ENCODE data around the gene ANHX.

ANHX gene

GRCh38 chr12:133222211-133222610 is 13.5 kb downstream of the ANHX start:
- Mint-ChIP-seq H3K4me3 (no peak overlapping the region), H3K27ac (no peak overlapping the region), H3K36me3 (ENCODE audit: low read depth) (peaks cover 11% of the 10 kb centered on the region), H3K27me3 (peaks cover 2% of the 10 kb centered on the region), H3K9me3 (peaks cover 35% of the 10 kb centered on the region), H3K4me1 (no peaks in the 10 kb centered on the region)
- no peak for DNase-seq
- ATAC-seq = no peak

- Mint-ChIP-seq H3K4me3 (no peak overlapping the region), H3K36me3 (ENCODE audit: low read depth) (peaks cover 11% of the 10 kb centered on the region), H3K27ac (no peak overlapping the region), H3K27me3 (peaks cover 2% of the 10 kb centered on the region), H3K9me3 (peaks cover 39% of the 10 kb centered on the region), H3K4me1 (no peaks in the 10 kb centered on the region)
- ATAC-seq (no peak), DNase-seq (no peak)
Observed at GRCh38 chr12:133221241-133221640, 14.4 kb downstream of the ANHX start.

GRCh38 chr12:133220521-133220920 is 15.2 kb downstream of the ANHX start:
- Mint-ChIP-seq H3K9me3 (peaks cover 43% of the 10 kb centered on the region), H3K4me3 (no peak overlapping the region), H3K27me3 (peaks cover 2% of the 10 kb centered on the region), H3K36me3 (ENCODE audit: low read depth) (peaks cover 11% of the 10 kb centered on the region), H3K4me1 (no peaks in the 10 kb centered on the region), H3K27ac (no peak overlapping the region)
- DNase-seq (no peak), ATAC-seq (no peak)

- no peaks in the 10 kb centered on the region for H3K4me1 Mint-ChIP-seq
Observed at GRCh38 chr12:133217219-133217618, 18.5 kb downstream of the ANHX start.

GRCh38 chr12:133215724-133216123 is 20.0 kb downstream of the ANHX start:
- Mint-ChIP-seq H3K9me3 (peaks cover 66% of the 10 kb centered on the region), H3K4me3 (no peak overlapping the region), H3K4me1 (no peaks in the 10 kb centered on the region), H3K27me3 (no peaks in the 10 kb centered on the region), H3K36me3 (ENCODE audit: low read depth) (peaks cover 24% of the 10 kb centered on the region), H3K27ac (no peak overlapping the region)
- DNase-seq = no peak
- ATAC-seq = no peak

More at GRCh38 chr12:133217219-133217618, 18.5 kb downstream of the ANHX start:
- DNase-seq = no peak
- H3K36me3 Mint-ChIP-seq (ENCODE audit: low read depth) = peaks cover 21% of the 10 kb centered on the region
- ATAC-seq = no peak
- no peaks in the 10 kb centered on the region for H3K27me3 Mint-ChIP-seq
- peaks cover 56% of the 10 kb centered on the region for H3K9me3 Mint-ChIP-seq
- no peak overlapping the region for H3K4me3 Mint-ChIP-seq
- H3K27ac Mint-ChIP-seq = no peak overlapping the region

GRCh38 chr12:133206390-133206789 is 29.3 kb downstream of the ANHX start:
- H3K27ac Mint-ChIP-seq = no peak overlapping the region
- peaks cover 60% of the 10 kb centered on the region for H3K36me3 Mint-ChIP-seq (ENCODE audit: low read depth)
- no peaks in the 10 kb centered on the region for H3K27me3 Mint-ChIP-seq
- DNase-seq = no peak
- H3K4me1 Mint-ChIP-seq = no peaks in the 10 kb centered on the region
- peaks cover 63% of the 10 kb centered on the region for H3K9me3 Mint-ChIP-seq
- no peak overlapping the region for H3K4me3 Mint-ChIP-seq
- ATAC-seq = no peak

- Mint-ChIP-seq H3K36me3 (ENCODE audit: low read depth) (peaks cover 72% of the 10 kb centered on the region), H3K4me1 (no peaks in the 10 kb centered on the region), H3K27ac (peak overlapping the region; percentile 27), H3K27me3 (no peaks in the 10 kb centered on the region), H3K4me3 (no peak overlapping the region), H3K9me3 (peaks cover 67% of the 10 kb centered on the region)
- ATAC-seq (no peak), DNase-seq (no peak)
Observed at GRCh38 chr12:133204264-133204603, 31.4 kb downstream of the ANHX start.

GRCh38 chr12:133203344-133204263 is 32.1 kb downstream of the ANHX start:
- no peaks in the 10 kb centered on the region for H3K27me3 Mint-ChIP-seq
- H3K27ac Mint-ChIP-seq = peak overlapping the region; percentile 27
- peaks cover 75% of the 10 kb centered on the region for H3K36me3 Mint-ChIP-seq (ENCODE audit: low read depth)
- H3K4me1 Mint-ChIP-seq = no peaks in the 10 kb centered on the region
- ATAC-seq = no peak
- H3K9me3 Mint-ChIP-seq = peaks cover 66% of the 10 kb centered on the region
- no peak for DNase-seq
- H3K4me3 Mint-ChIP-seq = no peak overlapping the region

GRCh38 chr12:133202493-133203343 is 33.0 kb downstream of the ANHX start:
- H3K36me3 Mint-ChIP-seq (ENCODE audit: low read depth) = peaks cover 73% of the 10 kb centered on the region
- no peak overlapping the region for H3K27ac Mint-ChIP-seq
- no peaks in the 10 kb centered on the region for H3K4me1 Mint-ChIP-seq
- peaks cover 63% of the 10 kb centered on the region for H3K9me3 Mint-ChIP-seq
- H3K27me3 Mint-ChIP-seq = no peaks in the 10 kb centered on the region
- no peak overlapping the region for H3K4me3 Mint-ChIP-seq
- DNase-seq = no peak
- no peak for ATAC-seq

GRCh38 chr12:133201888-133202287 is 33.8 kb downstream of the ANHX start:
- Mint-ChIP-seq H3K27ac (no peak overlapping the region), H3K4me1 (no peaks in the 10 kb centered on the region), H3K9me3 (peaks cover 58% of the 10 kb centered on the region), H3K27me3 (no peaks in the 10 kb centered on the region), H3K4me3 (no peak overlapping the region), H3K36me3 (ENCODE audit: low read depth) (peaks cover 76% of the 10 kb centered on the region)
- ATAC-seq = no peak
- DNase-seq = no peak

- peaks cover 66% of the 10 kb centered on the region for H3K9me3 Mint-ChIP-seq
- H3K27ac Mint-ChIP-seq = no peak overlapping the region
- peaks cover 91% of the 10 kb centered on the region for H3K36me3 Mint-ChIP-seq (ENCODE audit: low read depth)
- no peak for DNase-seq
- H3K4me3 Mint-ChIP-seq = no peak overlapping the region
- no peak for ATAC-seq
- no peaks in the 10 kb centered on the region for H3K27me3 Mint-ChIP-seq
- H3K4me1 Mint-ChIP-seq = no peaks in the 10 kb centered on the region
Observed at GRCh38 chr12:133192847-133193246, 42.8 kb downstream of the ANHX start.

GRCh38 chr12:133190176-133190575 is 45.5 kb downstream of the ANHX start:
- H3K9me3 Mint-ChIP-seq = peaks cover 79% of the 10 kb centered on the region

GRCh38 chr12:133181238-133181959 is 54.3 kb downstream of the ANHX start, which contains the start of gene ZNF268:
TSS of gene ZNF268 (plus strand) at chr12:133181495. CDS start at chr12:133181998, 503 bp downstream.
- H3K27me3 Mint-ChIP-seq = no peaks in the 10 kb centered on the region
- DNase-seq = peak; percentile 95
- peaks cover 62% of the 10 kb centered on the region for H3K36me3 Mint-ChIP-seq (ENCODE audit: low read depth)
- peak; percentile 93 for ATAC-seq
- peak within 1 kb of the TSS; percentile 91 for H3K4me3 Mint-ChIP-seq
- peaks cover 20% of the 10 kb centered on the region for H3K4me1 Mint-ChIP-seq
- H3K27ac Mint-ChIP-seq = peak within 1 kb of the TSS; percentile 82
- peaks cover 56% of the 10 kb centered on the region for H3K9me3 Mint-ChIP-seq

More at GRCh38 chr12:133190176-133190575, 45.5 kb downstream of the ANHX start:
- Mint-ChIP-seq H3K4me1 (peaks cover under 1% of the 10 kb centered on the region), H3K27me3 (no peaks in the 10 kb centered on the region), H3K27ac (no peak overlapping the region), H3K4me3 (no peak overlapping the region), H3K36me3 (ENCODE audit: low read depth) (peaks cover 100% of the 10 kb centered on the region)
- ATAC-seq (no peak), DNase-seq (no peak)

GRCh38 chr12:133180669-133181068 is 55.0 kb downstream of the ANHX start:
- H3K9me3 Mint-ChIP-seq = peaks cover 60% of the 10 kb centered on the region
- no peak for DNase-seq
- peaks cover 56% of the 10 kb centered on the region for H3K36me3 Mint-ChIP-seq (ENCODE audit: low read depth)
- peaks cover 20% of the 10 kb centered on the region for H3K4me1 Mint-ChIP-seq
- ATAC-seq = no peak
- H3K27me3 Mint-ChIP-seq = no peaks in the 10 kb centered on the region
- H3K4me3 Mint-ChIP-seq = no peak overlapping the region
- no peak overlapping the region for H3K27ac Mint-ChIP-seq
